Endothelial cell of umbilical vein (primary cell): Measurements from ENCODE around the gene ST3GAL4. TPM values are rescaled to one million over a fixed set of nuclear protein-coding genes. Genes with fewer than 3 reads are reported as not detected.

Experiments
- BruUV-seq: library from RNA; stranded (reverse); fragments of 400-500 nt; replicated peaks from 2 replicates; lab custom pipeline; 2021; lab: Mats Ljungman, UMichigan
- CTCF ChIA-PET: fragments of 300-600, 350-600 bp; sonication (Branson Sonifier 250); formaldehyde crosslinking; loops from one replicate; lab custom pipeline; 2021; ENCODE audit warnings: antibody characterized with exemption, inconsistent platforms; lab: Charles Lee
- POLR2A ChIA-PET: fragments of 300-600, 350-600 bp; sonication (Branson Sonifier 250); formaldehyde crosslinking; loops from one replicate; lab custom pipeline; 2021; ENCODE audit warnings: antibody characterized with exemption, inconsistent platforms; lab: Charles Lee
- DNase-seq: peaks from one replicate; pipeline ENCODE4 v3.0.0-alpha.2; 2011; ENCODE audit warnings: low read depth, low spot score
- FAIRE-seq: peaks from 2 replicates; lab custom pipeline; 2011; peaks lifted over from hg19 to GRCh38; lab: Jason Lieb, UNC
- H2AFZ ChIP-seq: 2 replicates; pipeline ENCODE4 v1.6.0; 2012; ENCODE audit warnings: low read depth, low read length, control low read depth, inconsistent platforms
- H3K27ac ChIP-seq: 2 replicates; pipeline ENCODE4 v1.5.1; 2011; ENCODE audit warnings: low read depth, mild to moderate bottlenecking, control low read depth, low read length, moderate library complexity; ENCODE audit not compliant: insufficient read depth
- H3K27me3 ChIP-seq, 2 experiments: 2 replicates each; pipeline versions ENCODE4 v1.6.0 to v1.6.1; 2011; ENCODE audit warnings: low read length in 2 of 2, mixed read lengths in 1 of 2; ENCODE audit not compliant: control insufficient read depth in 2 of 2, insufficient read depth in 2 of 2
- H3K36me3 ChIP-seq, 2 experiments: 2 replicates in 1 of 2; 3 replicates in 1 of 2; pipeline ENCODE4 v1.5.1; 2011; ENCODE audit warnings: low read length in 2 of 2, mild to moderate bottlenecking in 1 of 2, moderate library complexity in 1 of 2; ENCODE audit not compliant: control insufficient read depth in 2 of 2, insufficient read depth in 2 of 2; ENCODE audit errors: extremely low read depth in 1 of 2
- H3K4me1 ChIP-seq: 3 replicates; pipeline ENCODE4 v1.5.1; 2011; ENCODE audit warnings: mild to moderate bottlenecking, low read length; ENCODE audit not compliant: control insufficient read depth, insufficient read depth; ENCODE audit errors: extremely low read depth
- H3K4me2 ChIP-seq: 2 replicates; pipeline ENCODE4 v1.6.1; 2011; ENCODE audit warnings: low read length, control low read depth, mixed read lengths; ENCODE audit not compliant: insufficient read depth
- H3K4me3 ChIP-seq, 3 experiments: fragments of 200-600 bp in 1 of 3; sonication (generic), shearing (Covaris generic) in 1 of 3; replicated peaks in 1 of 3; 2 replicates each; pipeline ENCODE4 v1.5.1; 2011 to 2016; ENCODE audit warnings: control low read depth in 3 of 3, low read length in 3 of 3, mild to moderate bottlenecking in 2 of 3, inconsistent platforms in 1 of 3, low read depth in 1 of 3, moderate library complexity in 1 of 3; ENCODE audit not compliant: insufficient read depth in 1 of 3
- H3K79me2 ChIP-seq: 2 replicates; pipeline ENCODE4 v1.6.0; 2012; ENCODE audit warnings: low read length, inconsistent platforms; ENCODE audit not compliant: control insufficient read depth, insufficient read depth
- H3K9ac ChIP-seq: replicated peaks from 2 replicates; pipeline ENCODE3; 2011; ENCODE audit warnings: low read length, control low read depth; ENCODE audit not compliant: insufficient read depth; ENCODE audit errors: extremely low read depth
- H3K9me1 ChIP-seq: replicated peaks from 3 replicates; pipeline ENCODE4 v1.6.0; 2011; ENCODE audit warnings: mild to moderate bottlenecking, low read length; ENCODE audit not compliant: control insufficient read depth, insufficient read depth; ENCODE audit errors: extremely low read depth
- H3K9me3 ChIP-seq: replicated peaks from 2 replicates; pipeline ENCODE4 v1.5.1; 2012; ENCODE audit warnings: low read length, inconsistent platforms; ENCODE audit not compliant: control insufficient read depth, insufficient read depth
- H4K20me1 ChIP-seq: replicated peaks from 2 replicates; pipeline ENCODE3; 2011; ENCODE audit warnings: mild to moderate bottlenecking, low read length; ENCODE audit not compliant: control insufficient read depth, insufficient read depth; ENCODE audit errors: extremely low read depth
- CTCF ChIP-seq, 2 donors: IDR thresholded peaks; 1 replicate in 1 of 2; 2 replicates in 1 of 2; pipeline ENCODE4 v1.5.1; 2011; ENCODE audit warnings: low read length in 2 of 2, mild to moderate bottlenecking in 2 of 2, moderate library complexity in 2 of 2, control low read depth in 1 of 2, inconsistent platforms in 1 of 2, low read depth in 1 of 2; ENCODE audit not compliant: insufficient read depth in 1 of 2; ENCODE audit errors: extremely low read depth in 1 of 2
- EZH2 ChIP-seq: IDR thresholded peaks from 2 replicates; pipeline ENCODE4 v1.6.1; 2012; ENCODE audit warnings: borderline replicate concordance, low read depth, mild to moderate bottlenecking, moderate library complexity, low read length, inconsistent platforms; ENCODE audit not compliant: severe bottlenecking
- FOS ChIP-seq: IDR thresholded peaks from 2 replicates; pipeline ENCODE4 v1.6.1; 2011; ENCODE audit warnings: mild to moderate bottlenecking, low read length, moderate library complexity, borderline replicate concordance; ENCODE audit not compliant: insufficient read depth
- GATA2 ChIP-seq: IDR thresholded peaks from 2 replicates; pipeline ENCODE4 v1.7.0; 2011; ENCODE audit warnings: low read depth, mild to moderate bottlenecking, moderate library complexity, mixed read lengths, low read length; ENCODE audit not compliant: insufficient read length, insufficient read depth
- JUN ChIP-seq: IDR thresholded peaks from 2 replicates; pipeline ENCODE4 v1.6.1; 2011; ENCODE audit warnings: borderline replicate concordance, low read depth; ENCODE audit not compliant: insufficient read length, insufficient read depth
- MYC ChIP-seq: IDR thresholded peaks from one replicate; pipeline ENCODE4 v1.6.1; 2011; ENCODE audit warnings: mild to moderate bottlenecking, low read depth, low read length
- POLR2A ChIP-seq: IDR thresholded peaks from 2 replicates; pipeline ENCODE4 v1.6.1; 2012; ENCODE audit warnings: low read depth, mild to moderate bottlenecking, control low read depth, low read length
- POLR2AphosphoS5 ChIP-seq: IDR thresholded peaks from 2 replicates; pipeline ENCODE4 v1.6.1; 2012; ENCODE audit warnings: low read depth, mild to moderate bottlenecking, control low read depth, low read length, moderate library complexity; ENCODE audit not compliant: insufficient read depth
- dilution Hi-C: fragments of 300-500 bp; cut with MboI; formaldehyde crosslinking; loops from one replicate; pipeline ENCODE4 v1.15.0; 2019; ENCODE audit warnings: low sequenced_read_pairs; ENCODE audit not compliant: extremely low pct_ligation_motif_present
- intact Hi-C: fragments of 100-400 bp; cut with micrococcal nuclease; formaldehyde crosslinking; loops from one replicate; pipeline ENCODE4 v1.10.0; 2022
- polyA plus RNA-seq, 4 experiments: library from polyadenylated mRNA; depleted of rRNA in 3 of 4; stranded (reverse) in 3 of 4; unstranded in 1 of 4; fragments of >200 nt; gene quantifications; 2 replicates each; pipeline versions ENCODE4 v1.2.1 to v1.2.3, GENCODE V29; 2011 to 2012; ENCODE audit warnings: missing spikeins in 1 of 4
- total RNA-seq: library from RNA; stranded (reverse); gene quantifications from 2 replicates; pipeline ENCODE4 v1.2.3, GENCODE V29; 2021
- TF ChIP-seq, protein P1 (sequence below): IDR thresholded peaks from 2 replicates; pipeline ENCODE4 v1.6.1; 2011; ENCODE audit not compliant: insufficient read depth, insufficient read length

ST3GAL4 gene
- total and polyA plus RNA-seq, 2 donors (not counting 3 experiments of a cell fraction or from before 2014, with no cell fraction given): 17.7 to 19.4 TPM

DNA sequence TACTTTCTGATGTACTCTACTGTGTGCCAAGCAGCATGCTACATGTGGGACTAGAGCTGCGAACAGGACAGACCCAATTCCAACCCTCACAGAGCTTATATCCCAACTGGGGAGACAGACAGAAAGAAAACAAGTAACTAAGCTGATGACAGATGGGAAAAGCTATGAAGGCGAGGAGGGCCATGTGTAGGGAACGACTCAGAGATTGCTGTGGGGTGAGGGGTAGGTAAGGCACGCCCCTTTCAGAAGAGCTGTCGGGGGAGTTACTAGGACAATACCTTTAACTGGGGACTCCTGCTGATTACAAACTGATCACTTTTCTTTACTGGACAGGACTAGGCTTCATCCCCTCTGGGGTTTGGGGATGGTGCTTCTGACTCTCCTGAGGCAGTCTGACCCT, 48.9 kb downstream of the ST3GAL4 start:
- intact Hi-C loops: no loop called here
- Histone ChIP-seq H2AFZ (no peak overlapping the region), H3K4me1 (no peaks in the 10 kb centered on the region), H3K9ac (no peak overlapping the region), H3K4me2 (no peak overlapping the region), H3K9me1 (no peaks in the 10 kb centered on the region), H3K79me2 (no peaks in the 10 kb centered on the region), H3K27me3 (no peaks in the 10 kb centered on the region), H3K27ac (no peak overlapping the region), H4K20me1 (no peaks in the 10 kb centered on the region), H3K36me3 (peaks cover 0 to 3% of the 10 kb centered on the region in 2 experiments), H3K9me3 (no peaks in the 10 kb centered on the region), H3K4me3 (no peak overlapping the region)
- TF ChIP-seq POLR2A (no peak), POLR2AphosphoS5 (no peak), FOS (no peak), EZH2 (no peak), JUN (no peak), MYC (no peak), GATA2 (no peak)
- TF ChIP-seq, protein P1, sequence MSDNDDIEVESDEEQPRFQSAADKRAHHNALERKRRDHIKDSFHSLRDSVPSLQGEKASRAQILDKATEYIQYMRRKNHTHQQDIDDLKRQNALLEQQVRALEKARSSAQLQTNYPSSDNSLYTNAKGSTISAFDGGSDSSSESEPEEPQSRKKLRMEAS: no peak
- FAIRE-seq (no peak), DNase-seq (no peak)
- dilution Hi-C loops: no loop called here
- ChIA-PET CTCF (no interaction called here), POLR2A (no interaction called here)
- BruUV-seq: no TSS peak

DNA sequence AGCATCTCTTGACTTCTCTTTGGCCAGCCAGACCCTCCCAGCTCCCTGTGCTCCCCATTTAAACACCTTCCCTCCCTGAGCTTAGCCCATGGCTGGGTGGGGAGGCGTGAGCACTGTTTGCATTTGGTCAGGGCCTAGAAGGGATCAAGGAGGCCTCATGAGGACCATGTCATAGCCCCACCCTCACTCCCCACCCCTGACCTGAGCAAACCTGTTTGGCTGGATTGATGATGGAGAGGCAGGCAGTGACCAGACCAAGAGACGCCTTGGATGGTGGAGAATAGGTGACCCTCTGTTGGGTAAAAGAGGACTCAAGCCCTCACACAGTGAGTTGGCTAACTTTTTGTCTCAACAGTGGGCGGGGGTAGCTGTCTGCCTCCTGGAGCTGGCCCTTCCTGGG, 49.9 kb downstream of the ST3GAL4 start:
- FAIRE-seq: no peak
- ChIA-PET CTCF (interaction anchor here (1.0 kb wide), 1 partner anchor 95 kb away, joined by 5 read pairs; no protein-coding TSS in a partner anchor), POLR2A (no interaction called here)

More for the DNA sequence above, 49.9 kb downstream of the ST3GAL4 start:
- H3K9me3 ChIP-seq: no peaks in the 10 kb centered on the region
- DNase-seq: no peak
- intact Hi-C loops: no loop called here
- dilution Hi-C loops: no loop called here
- no peak overlapping the region for H2AFZ ChIP-seq
- no peaks in the 10 kb centered on the region for H3K79me2 ChIP-seq
- H3K9ac ChIP-seq: no peak overlapping the region
- BruUV-seq: no TSS peak
- H3K4me1 ChIP-seq: no peaks in the 10 kb centered on the region
- H3K27ac ChIP-seq: no peak overlapping the region
- no peaks in the 10 kb centered on the region for H4K20me1 ChIP-seq
- H3K4me2 ChIP-seq: no peak overlapping the region
- H3K4me3 ChIP-seq: no peak overlapping the region
- TF ChIP-seq JUN (no peak), POLR2A (no peak), POLR2AphosphoS5 (no peak), CTCF (IDR thresholded peaks at IDR 0.05; ENCODE audit: extremely low read depth in 1 of 2, insufficient read depth in 1 of 2, low read depth in 1 of 2, low read length in 2 of 2) (no peak), EZH2 (no peak), FOS (no peak), GATA2 (no peak), MYC (no peak)
- TF ChIP-seq, protein P1: no peak
- H3K36me3 ChIP-seq: peaks cover 0 to 3% of the 10 kb centered on the region in 2 experiments
- no peaks in the 10 kb centered on the region for H3K27me3 ChIP-seq
- no peaks in the 10 kb centered on the region for H3K9me1 ChIP-seq
